Activated CD4-positive, alpha-beta T cell treated with anti-CD3 and anti-CD28 coated beads, Interleukin-2, amount 50 U/mL, for 16 hours (primary cell): ENCODE results near the gene ADH5.
"Not testable (repeated sequence)": the region's sequence is repeated elsewhere in the genome, so short reads cannot be mapped to it uniquely, and the experiment has no call there.

ENCODE experiments used
- DNase-seq: peaks from one replicate; pipeline ENCODE4 v3.0.0-alpha.2; 2020

The ADH5 gene

GRCh38 chr4:99088481-99089365 lies at the start of gene ADH5:
Gene ADH5, minus strand, starts transcription at chr4:99088788. Its CDS starts 88 bp downstream, at chr4:99088700.
- peak; percentile 93 for DNase-seq

- DNase-seq = no peak
These were observed 47.7 kb upstream of the ADH5 start for GRCh38 chr4:99136329-99136728.

GRCh38 chr4:99135541-99136162 lies 47.1 kb upstream of the ADH5 start:
- no peak for DNase-seq

- DNase-seq = no peak
These were observed 46.0 kb upstream of the ADH5 start for GRCh38 chr4:99134586-99134985.

- DNase-seq = no peak
These were observed 42.8 kb upstream of the ADH5 start for GRCh38 chr4:99131378-99131777.

GRCh38 chr4:99126376-99126775 lies 37.8 kb upstream of the ADH5 start:
- no peak for DNase-seq

GRCh38 chr4:99121008-99121407 lies 32.4 kb upstream of the ADH5 start:
- no peak for DNase-seq

GRCh38 chr4:99120501-99120900 lies 31.9 kb upstream of the ADH5 start:
- no peak for DNase-seq

GRCh38 chr4:99117876-99118693 lies 29.5 kb upstream of the ADH5 start:
- no peak for DNase-seq

- not testable (repeated sequence) for DNase-seq
These were observed 28.7 kb upstream of the ADH5 start for GRCh38 chr4:99117122-99117841.

GRCh38 chr4:99109286-99109685 lies 20.7 kb upstream of the ADH5 start:
- DNase-seq = not testable (repeated sequence)

GRCh38 chr4:99104153-99104552 lies 15.6 kb upstream of the ADH5 start:
- no peak for DNase-seq

GRCh38 chr4:99103166-99103565 lies 14.6 kb upstream of the ADH5 start:
- no peak for DNase-seq

- no peak for DNase-seq
These were observed 14.0 kb upstream of the ADH5 start for GRCh38 chr4:99102634-99103033.

- no peak for DNase-seq
These were observed 12.3 kb upstream of the ADH5 start for GRCh38 chr4:99100876-99101275.

GRCh38 chr4:99099814-99100213 lies 11.2 kb upstream of the ADH5 start:
- DNase-seq = not testable (repeated sequence)

GRCh38 chr4:99099311-99099710 lies 10.7 kb upstream of the ADH5 start:
- DNase-seq = no peak

- not testable (repeated sequence) for DNase-seq
These were observed 3.3 kb upstream of the ADH5 start for GRCh38 chr4:99091841-99092240.

- DNase-seq = no peak
These were observed 2.6 kb upstream of the ADH5 start for GRCh38 chr4:99091216-99091575.

GRCh38 chr4:99090481-99091215 lies 2.1 kb upstream of the ADH5 start:
- no peak for DNase-seq

GRCh38 chr4:99088023-99088449 lies 552 bp downstream of the ADH5 start:
- DNase-seq = peak; percentile 44

GRCh38 chr4:99084595-99084994 lies 4.0 kb downstream of the ADH5 start:
- DNase-seq = no peak
